Fibroblast of lung (primary cell): ENCODE data around the gene MYRF.

Experiments used
- CTCF ChIP-seq, 2 donors: IDR thresholded peaks in 1 of 2; conservative IDR thresholded peaks in 1 of 2; 1 replicate in 1 of 2; 2 replicates in 1 of 2; pipeline ENCODE4 v1.5.1; 2011 to 2012; ENCODE audit warnings: low read length in 2 of 2, control low read depth in 1 of 2, inconsistent platforms in 1 of 2, low read depth in 1 of 2, mild to moderate bottlenecking in 1 of 2
- EZH2 ChIP-seq: IDR thresholded peaks from 2 replicates; pipeline ENCODE4 v1.5.1; 2012; ENCODE audit warnings: low read length, control low read depth, mild to moderate bottlenecking; ENCODE audit errors: missing control alignments

GRCh38 chr11:61794579-61794978 is 42.1 kb downstream of the MYRF start:
- no peak for TF ChIP-seq CTCF (conservative IDR thresholded peaks at IDR 0.05 in 1 of 2, IDR thresholded peaks at IDR 0.05 in 1 of 2; ENCODE audit: low read depth in 1 of 2, low read length in 2 of 2)
- TF ChIP-seq EZH2, result no peak
